Limb (tissue), 2 donors: ENCODE results near the gene TAPT1.

ENCODE experiments used
- DNase-seq, 2 donors: peaks; one replicate each; pipeline ENCODE4 v3.0.0-alpha.2; 2016; ENCODE audit errors: extremely low spot score in 2 of 2

The TAPT1 gene

GRCh38 chr4:16139066-16139945, 87.0 kb downstream of the TAPT1 start:
- no peak for DNase-seq

GRCh38 chr4:16136827-16137226, 89.4 kb downstream of the TAPT1 start:
- DNase-seq, result peak in 1 of 2 donors; percentile 37

GRCh38 chr4:16136311-16136710, 90.0 kb downstream of the TAPT1 start:
- DNase-seq, result peak in 1 of 2 donors; percentile 29

GRCh38 chr4:16133406-16133805, 92.9 kb downstream of the TAPT1 start:
- DNase-seq, result no peak

- no peak for DNase-seq
These were observed 95.0 kb downstream of the TAPT1 start for GRCh38 chr4:16131293-16131692.

GRCh38 chr4:16129336-16129735, 96.9 kb downstream of the TAPT1 start:
- DNase-seq, result no peak

GRCh38 chr4:16126714-16127113, 99.6 kb downstream of the TAPT1 start:
- no peak for DNase-seq

GRCh38 chr4:16125571-16126445, 100.5 kb downstream of the TAPT1 start:
- DNase-seq, result no peak

- no peak for DNase-seq
These were observed 102.0 kb downstream of the TAPT1 start for GRCh38 chr4:16124232-16124631.

- no peak for DNase-seq
These were observed 102.8 kb downstream of the TAPT1 start for GRCh38 chr4:16123356-16124084.

GRCh38 chr4:16122784-16123183, 103.5 kb downstream of the TAPT1 start:
- no peak for DNase-seq

- DNase-seq, result no peak
These were observed 104.0 kb downstream of the TAPT1 start for GRCh38 chr4:16122308-16122711.

- no peak for DNase-seq
These were observed 105.6 kb downstream of the TAPT1 start for GRCh38 chr4:16120720-16121119.

- DNase-seq, result no peak
These were observed 106.3 kb downstream of the TAPT1 start for GRCh38 chr4:16119981-16120380.

GRCh38 chr4:16118090-16118489, 108.2 kb downstream of the TAPT1 start:
- DNase-seq, result peak in 1 of 2 donors; percentile 21

GRCh38 chr4:16117164-16117563, 109.1 kb downstream of the TAPT1 start:
- DNase-seq, result no peak

GRCh38 chr4:16116493-16116990, 109.7 kb downstream of the TAPT1 start:
- no peak for DNase-seq

GRCh38 chr4:16116019-16116418, 110.3 kb downstream of the TAPT1 start:
- no peak for DNase-seq

GRCh38 chr4:16114546-16114945, 111.7 kb downstream of the TAPT1 start:
- no peak for DNase-seq

GRCh38 chr4:16113741-16114140, 112.5 kb downstream of the TAPT1 start:
- DNase-seq, result no peak

GRCh38 chr4:16111533-16111932, 114.7 kb downstream of the TAPT1 start:
- DNase-seq, result no peak
